Subcutaneous adipose tissue (tissue), 4 donors: Measurements from ENCODE around the gene HMGB2. TPM values are rescaled to one million over a fixed set of nuclear protein-coding genes. Genes with fewer than 3 reads are reported as not detected.

ENCODE experiments used
- total RNA-seq, 4 donors: library from RNA; depleted of rRNA; stranded (reverse); fragments of >200 nt; gene quantifications; one replicate each; pipeline ENCODE4 v1.1.0, GENCODE V29; 2016
- TF ChIP-seq, protein P1 (sequence below): fragments of 450-650 bp; IDR thresholded peaks from one replicate; pipeline ENCODE4 v1.5.1; 2016; ENCODE audit warnings: low read depth, mild to moderate bottlenecking, control low read depth, antibody characterized with exemption, moderate library complexity

HMGB2 gene
- total RNA-seq, 4 donors from 2014 or later: 49.6 to 103 (median 70.4) TPM

DNA sequence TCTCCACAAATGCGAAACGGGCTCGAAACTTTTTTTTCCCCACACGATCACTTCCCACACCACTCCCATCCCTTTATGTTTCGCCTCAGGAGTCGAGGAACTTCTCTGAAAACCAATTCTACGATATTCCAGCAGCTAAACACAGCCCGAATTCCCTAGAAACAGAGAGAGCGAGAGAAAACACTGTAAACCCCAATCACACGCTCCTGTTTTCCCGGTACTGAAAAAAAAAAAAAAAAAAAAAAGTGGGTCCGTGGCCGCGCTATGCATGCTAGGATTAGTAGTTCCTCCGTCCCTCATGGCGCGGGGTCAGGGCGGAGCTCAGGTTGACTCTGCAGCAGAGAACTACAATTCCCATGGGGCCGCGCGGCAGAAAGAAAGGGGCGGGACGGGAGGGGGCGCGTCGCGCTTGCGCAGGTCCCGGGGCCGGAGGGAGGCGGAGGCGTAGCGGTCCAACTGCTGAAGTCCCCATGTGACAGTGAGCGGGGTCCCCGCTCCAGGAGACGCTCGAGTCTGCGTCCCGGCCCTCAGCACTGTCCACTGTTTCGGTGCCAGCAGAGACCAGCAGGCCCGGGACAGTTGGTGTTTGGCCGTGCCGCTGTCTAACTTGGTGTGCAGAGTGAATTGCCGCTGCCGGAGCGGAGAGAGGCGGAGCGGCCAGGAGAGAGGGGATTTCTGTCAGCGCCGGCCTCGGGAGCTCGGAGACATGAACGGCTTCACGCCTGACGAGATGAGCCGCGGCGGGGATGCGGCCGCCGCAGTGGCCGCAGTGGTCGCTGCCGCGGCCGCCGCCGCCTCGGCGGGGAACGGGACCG is 36.5 kb upstream of the HMGB2 start, which contains the start of gene SAP30:
Gene SAP30 (plus strand): TSS at position 478 of the 815 bp plus-strand sequence. CDS start 229 bp downstream, at position 707.
- TF ChIP-seq, protein P1, sequence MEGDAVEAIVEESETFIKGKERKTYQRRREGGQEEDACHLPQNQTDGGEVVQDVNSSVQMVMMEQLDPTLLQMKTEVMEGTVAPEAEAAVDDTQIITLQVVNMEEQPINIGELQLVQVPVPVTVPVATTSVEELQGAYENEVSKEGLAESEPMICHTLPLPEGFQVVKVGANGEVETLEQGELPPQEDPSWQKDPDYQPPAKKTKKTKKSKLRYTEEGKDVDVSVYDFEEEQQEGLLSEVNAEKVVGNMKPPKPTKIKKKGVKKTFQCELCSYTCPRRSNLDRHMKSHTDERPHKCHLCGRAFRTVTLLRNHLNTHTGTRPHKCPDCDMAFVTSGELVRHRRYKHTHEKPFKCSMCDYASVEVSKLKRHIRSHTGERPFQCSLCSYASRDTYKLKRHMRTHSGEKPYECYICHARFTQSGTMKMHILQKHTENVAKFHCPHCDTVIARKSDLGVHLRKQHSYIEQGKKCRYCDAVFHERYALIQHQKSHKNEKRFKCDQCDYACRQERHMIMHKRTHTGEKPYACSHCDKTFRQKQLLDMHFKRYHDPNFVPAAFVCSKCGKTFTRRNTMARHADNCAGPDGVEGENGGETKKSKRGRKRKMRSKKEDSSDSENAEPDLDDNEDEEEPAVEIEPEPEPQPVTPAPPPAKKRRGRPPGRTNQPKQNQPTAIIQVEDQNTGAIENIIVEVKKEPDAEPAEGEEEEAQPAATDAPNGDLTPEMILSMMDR: no peak

DNA sequence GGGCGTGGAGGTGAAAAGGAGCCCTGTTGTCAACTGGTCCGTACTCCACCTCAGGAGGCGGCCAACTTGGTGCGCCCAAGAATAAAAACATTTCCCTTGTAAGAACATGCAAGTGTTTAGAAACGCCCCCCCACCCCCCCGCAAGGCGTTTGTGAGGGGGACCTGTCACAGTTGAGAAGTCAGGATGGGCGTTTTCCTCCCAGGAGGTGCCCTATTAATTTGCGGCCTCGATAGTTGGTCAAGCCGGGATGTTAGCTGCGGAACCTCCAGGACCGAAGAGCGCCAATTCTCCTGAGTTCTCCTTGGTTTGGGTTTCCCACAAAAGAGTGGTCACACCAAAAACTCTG is 35.9 kb upstream of the HMGB2 start:
- TF ChIP-seq, protein P1: no peak

DNA sequence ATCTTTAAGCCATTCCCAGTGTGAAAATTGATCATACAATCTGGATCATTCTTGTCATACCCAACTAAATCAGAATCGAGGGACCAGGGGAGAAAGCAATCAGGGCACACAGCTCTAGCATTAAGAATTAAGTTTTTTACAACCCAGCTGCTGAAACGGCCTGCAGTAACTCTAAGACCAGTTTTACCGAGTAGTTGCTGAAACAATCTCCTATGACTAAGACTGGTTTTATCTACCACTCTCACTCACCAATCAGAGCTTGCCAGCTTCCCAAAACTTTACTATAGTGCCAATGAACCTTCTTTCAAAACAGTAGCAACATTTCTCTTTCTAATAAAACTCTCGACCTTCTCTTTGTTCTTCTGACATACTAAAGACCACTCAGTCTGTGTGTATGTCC is 33.8 kb upstream of the HMGB2 start:
- TF ChIP-seq, protein P1: no peak

DNA sequence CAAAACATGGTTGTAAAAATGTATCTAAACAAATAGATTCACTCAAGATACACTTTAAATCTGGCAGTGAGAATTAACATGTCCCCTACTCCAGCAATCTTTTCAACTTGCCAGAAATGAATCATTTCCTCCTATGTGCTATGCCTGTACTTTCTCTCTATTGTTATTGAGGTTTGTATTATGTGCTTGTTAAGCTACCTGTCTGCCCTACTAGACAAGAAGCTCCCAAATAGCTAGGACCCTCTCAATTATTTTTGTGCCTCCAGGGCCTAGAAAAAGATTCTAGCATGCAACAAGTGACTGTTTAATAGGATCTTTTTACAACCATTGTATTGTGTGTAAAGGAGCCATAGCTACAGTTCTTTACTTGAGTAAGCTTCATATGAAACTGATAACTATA is 33.1 kb upstream of the HMGB2 start:
- TF ChIP-seq, protein P1: no peak

DNA sequence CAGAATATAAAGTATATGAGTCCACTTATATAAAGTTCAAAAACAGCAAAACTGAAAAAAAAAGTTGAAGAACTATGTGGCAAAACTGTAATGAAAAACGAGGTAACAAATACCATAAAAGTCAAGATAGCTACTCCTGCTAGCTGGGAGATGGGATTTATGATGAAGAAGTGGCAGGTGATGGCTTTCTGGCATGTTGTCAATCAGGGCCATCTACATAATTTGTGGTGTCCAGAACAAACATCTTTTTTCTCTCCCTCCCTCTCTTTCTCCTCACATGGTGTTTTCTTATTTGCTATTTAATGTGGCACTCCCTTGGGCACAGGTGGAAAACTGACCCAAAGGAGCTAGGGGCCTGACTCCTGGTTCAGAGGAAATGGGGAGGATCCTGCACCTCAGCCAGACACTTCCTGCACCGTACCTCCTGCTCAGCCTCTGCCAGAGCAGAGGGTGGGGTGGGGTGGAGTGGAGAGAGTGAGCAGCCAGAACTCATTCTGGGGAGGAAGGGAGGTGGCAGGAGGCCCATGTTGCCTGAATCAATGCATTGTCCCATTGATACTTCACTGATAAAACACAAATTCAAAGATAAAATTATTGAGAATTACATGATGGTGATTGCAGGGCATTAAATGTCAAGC is 31.3 kb upstream of the HMGB2 start:
- TF ChIP-seq, protein P1: no peak

DNA sequence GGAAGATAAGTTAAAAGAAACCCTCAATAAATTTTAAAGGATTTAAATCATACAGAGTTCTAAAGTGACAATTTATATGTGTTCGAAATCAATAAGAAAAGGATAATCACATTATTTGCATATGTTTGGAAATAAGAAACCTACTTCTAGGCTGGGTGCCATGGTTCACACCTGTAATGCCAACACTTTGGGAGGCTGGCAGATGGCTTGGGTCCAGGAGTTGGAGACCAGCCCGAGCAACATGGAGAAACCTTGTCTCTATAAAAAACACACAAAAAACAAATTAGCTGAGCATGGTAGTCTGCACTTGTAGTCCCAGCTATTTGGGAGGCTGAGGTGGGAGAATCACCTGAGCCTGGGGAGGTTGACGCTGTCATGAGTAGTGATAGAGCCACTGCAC is 28.5 kb upstream of the HMGB2 start:
- TF ChIP-seq, protein P1: no peak

DNA sequence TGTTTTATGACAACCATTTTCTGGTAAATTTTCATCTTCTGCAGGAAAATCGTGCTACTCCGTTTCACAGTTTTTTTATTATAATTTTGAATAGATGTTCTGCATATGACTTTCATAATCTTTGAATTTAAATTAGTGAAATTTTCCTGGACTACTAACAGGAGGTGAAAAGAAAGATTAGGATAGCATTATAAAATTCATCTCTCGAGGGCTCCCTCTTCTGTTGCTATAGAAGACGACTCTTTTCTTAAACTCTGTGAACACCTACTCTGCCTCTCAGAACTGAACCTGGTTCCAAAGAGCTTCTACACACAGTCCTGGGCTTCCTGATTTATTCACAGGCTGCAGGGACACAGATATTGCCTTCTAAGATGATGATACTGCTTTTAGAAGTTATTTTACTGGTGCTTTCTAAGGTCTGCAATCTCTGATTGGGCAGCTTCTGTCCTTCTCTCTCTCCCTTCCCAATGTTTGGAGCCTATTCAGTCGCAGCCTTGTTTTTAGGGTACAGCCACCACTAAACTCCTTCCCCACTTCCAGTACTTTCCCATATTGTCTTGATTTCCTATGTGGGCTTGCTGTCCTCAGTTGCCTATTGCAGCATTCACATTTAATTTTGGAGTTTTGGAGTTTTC is 26.5 kb upstream of the HMGB2 start:
- TF ChIP-seq, protein P1: no peak
